A673 (cell line): ENCODE data around the gene BORCS6.

Experiments
- EZH2 ChIP-seq: fragments of 200-600 bp; sonication (generic); IDR thresholded peaks from 2 replicates; pipeline ENCODE4 v1.6.1; 2017; ENCODE audit warnings: borderline replicate concordance, low read depth, mild to moderate bottlenecking, mixed read lengths, antibody characterized with exemption, low read length; ENCODE audit not compliant: poor library complexity, severe bottlenecking
- TF ChIP-seq, protein P1 (sequence below): fragments of 300-800, 200-600 bp; sonication (generic); conservative IDR thresholded peaks from 2 replicates; pipeline ENCODE4 v1.5.1; 2017; ENCODE audit warnings: low read depth, mild to moderate bottlenecking, antibody characterized with exemption, low read length, moderate library complexity, mixed read lengths

DNA sequence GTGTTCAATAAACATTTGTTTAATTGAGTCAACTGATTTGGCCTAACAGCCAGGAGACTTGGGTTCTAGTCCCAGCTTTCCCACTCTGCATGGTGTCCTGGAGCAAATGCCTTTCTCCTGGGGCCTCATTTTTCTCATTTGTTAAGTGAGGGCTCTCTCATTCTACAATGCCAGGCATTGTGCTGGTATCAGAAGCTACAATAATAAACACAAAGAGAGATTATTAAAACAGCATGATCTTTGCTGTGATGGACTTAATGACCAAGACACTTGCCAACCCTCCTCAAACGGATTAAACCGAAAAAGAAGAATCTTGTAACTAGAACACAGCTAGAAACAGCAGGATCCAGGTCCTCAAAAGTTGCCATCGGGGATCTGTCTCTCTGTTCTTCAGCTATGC is 22.5 kb downstream of the BORCS6 start:
- TF ChIP-seq, protein P1, sequence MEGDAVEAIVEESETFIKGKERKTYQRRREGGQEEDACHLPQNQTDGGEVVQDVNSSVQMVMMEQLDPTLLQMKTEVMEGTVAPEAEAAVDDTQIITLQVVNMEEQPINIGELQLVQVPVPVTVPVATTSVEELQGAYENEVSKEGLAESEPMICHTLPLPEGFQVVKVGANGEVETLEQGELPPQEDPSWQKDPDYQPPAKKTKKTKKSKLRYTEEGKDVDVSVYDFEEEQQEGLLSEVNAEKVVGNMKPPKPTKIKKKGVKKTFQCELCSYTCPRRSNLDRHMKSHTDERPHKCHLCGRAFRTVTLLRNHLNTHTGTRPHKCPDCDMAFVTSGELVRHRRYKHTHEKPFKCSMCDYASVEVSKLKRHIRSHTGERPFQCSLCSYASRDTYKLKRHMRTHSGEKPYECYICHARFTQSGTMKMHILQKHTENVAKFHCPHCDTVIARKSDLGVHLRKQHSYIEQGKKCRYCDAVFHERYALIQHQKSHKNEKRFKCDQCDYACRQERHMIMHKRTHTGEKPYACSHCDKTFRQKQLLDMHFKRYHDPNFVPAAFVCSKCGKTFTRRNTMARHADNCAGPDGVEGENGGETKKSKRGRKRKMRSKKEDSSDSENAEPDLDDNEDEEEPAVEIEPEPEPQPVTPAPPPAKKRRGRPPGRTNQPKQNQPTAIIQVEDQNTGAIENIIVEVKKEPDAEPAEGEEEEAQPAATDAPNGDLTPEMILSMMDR = no peak
- TF ChIP-seq EZH2 = no peak
